B cell (primary cell): Measurements from ENCODE around the gene MPDU1. TPM values are rescaled to one million over a fixed set of nuclear protein-coding genes. Genes with fewer than 3 reads are reported as not detected.

Experiments used
- ATAC-seq: fragments of 200-7000 bp; cut with Tn5 transposase; one replicate; pipeline ENCODE4 v1.10.0; 2021; ENCODE audit warnings: low read depth, mild to moderate bottlenecking, moderate number of reproducible peaks, moderate library complexity
- CTCF ChIA-PET: fragments of 350-600 bp; sonication (Branson Sonifier 250); formaldehyde crosslinking; loops from one replicate; lab custom pipeline; 2021; ENCODE audit warnings: antibody characterized with exemption, inconsistent platforms; lab: Charles Lee
- POLR2A ChIA-PET: fragments of 350-600 bp; sonication (Branson Sonifier 250); formaldehyde crosslinking; loops from one replicate; lab custom pipeline; 2021; ENCODE audit warnings: antibody characterized with exemption; lab: Charles Lee
- DNase-seq: peaks from one replicate; pipeline ENCODE4 v3.0.0; 2013
- H2AFZ ChIP-seq: 2 replicates; pipeline ENCODE4 v1.6.1; 2012; ENCODE audit warnings: mild to moderate bottlenecking, low read depth, low read length; ENCODE audit not compliant: insufficient read depth, poor library complexity, severe bottlenecking
- H3K27ac ChIP-seq, 2 donors: 1 replicate in 1 of 2; 2 replicates in 1 of 2; pipeline ENCODE4 v1.5.1; 2012 to 2013; ENCODE audit warnings: low read length in 2 of 2, mild to moderate bottlenecking in 2 of 2, moderate library complexity in 1 of 2
- H3K27me3 ChIP-seq, 4 experiments: fragments of 200-600 bp in 1 of 4; sonication (generic) in 1 of 4; replicated peaks in 1 of 4; 1 replicate in 2 of 4; 2 replicates in 2 of 4; pipeline versions ENCODE4 v1.6.1 to v1.7.0; 2013 to 2016; ENCODE audit warnings: low read length in 3 of 4, mild to moderate bottlenecking in 2 of 4, mixed read lengths in 1 of 4, moderate library complexity in 1 of 4; ENCODE audit not compliant: insufficient read depth in 4 of 4, control insufficient read depth in 3 of 4; ENCODE audit errors: control extremely low read depth in 1 of 4
- H3K36me3 ChIP-seq, 2 experiments: replicated peaks in 1 of 2; 1 replicate in 1 of 2; 2 replicates in 1 of 2; pipeline versions ENCODE4 v1.6.1 to v1.7.1; 2013; ENCODE audit warnings: low read length in 1 of 2; ENCODE audit not compliant: insufficient read depth in 2 of 2, control insufficient read depth in 1 of 2; ENCODE audit errors: control extremely low read depth in 1 of 2, extremely low read depth in 1 of 2
- H3K4me1 ChIP-seq, 2 donors: fragments of 200-600 bp in 1 of 2; sonication (generic) in 1 of 2; 1 replicate in 1 of 2; 2 replicates in 1 of 2; pipeline versions ENCODE4 v1.5.1 to v1.6.1; 2013 to 2017; ENCODE audit warnings: low read length in 2 of 2; ENCODE audit not compliant: control insufficient read depth in 2 of 2, insufficient read depth in 2 of 2
- H3K4me2 ChIP-seq: replicated peaks from 2 replicates; pipeline ENCODE3; 2012; ENCODE audit warnings: mild to moderate bottlenecking, low read depth, low read length; ENCODE audit not compliant: poor library complexity, severe bottlenecking
- H3K4me3 ChIP-seq, 5 experiments: fragments of 200-600 bp in 1 of 5; sonication (generic) in 1 of 5; 1 replicate in 3 of 5; 2 replicates in 2 of 5; pipeline versions ENCODE4 v1.5.1 to v1.7.0; 2011 to 2016; ENCODE audit warnings: low read length in 4 of 5, mild to moderate bottlenecking in 4 of 5, low read depth in 2 of 5, control low read depth in 1 of 5, moderate library complexity in 1 of 5; ENCODE audit not compliant: insufficient read depth in 1 of 5; ENCODE audit errors: control extremely low read depth in 1 of 5, extremely low read depth in 1 of 5
- H3K79me2 ChIP-seq: fragments of 200-600 bp; sonication (generic); one replicate; pipeline ENCODE4 v1.6.0; 2016; ENCODE audit warnings: low read length; ENCODE audit not compliant: control insufficient read depth, insufficient read depth
- H3K9ac ChIP-seq: fragments of 200-600 bp; sonication (generic); 2 replicates; pipeline ENCODE4 v1.6.1; 2017; ENCODE audit warnings: mild to moderate bottlenecking, low read length, moderate library complexity
- H3K9me3 ChIP-seq, 3 donors: one replicate each; pipeline versions ENCODE4 v1.6.1 to v1.7.1; 2013; ENCODE audit warnings: low read length in 2 of 3; ENCODE audit not compliant: control insufficient read depth in 2 of 3, insufficient read depth in 1 of 3; ENCODE audit errors: control extremely low read depth in 1 of 3
- H4K20me1 ChIP-seq: 2 replicates; pipeline ENCODE4 v1.6.0; 2012; ENCODE audit warnings: mild to moderate bottlenecking, low read length; ENCODE audit not compliant: insufficient read depth, control insufficient read depth, poor library complexity, severe bottlenecking
- H3K27ac Mint-ChIP-seq: one replicate; pipeline ENCODE4 v1.8.0; 2021; ENCODE audit warnings: mixed read lengths
- H3K27me3 Mint-ChIP-seq: one replicate; pipeline ENCODE4 v1.8.0; 2021; ENCODE audit warnings: mixed read lengths
- H3K4me1 Mint-ChIP-seq: one replicate; pipeline ENCODE4 v1.8.0; 2021; ENCODE audit warnings: mixed read lengths
- H3K4me3 Mint-ChIP-seq: one replicate; pipeline ENCODE4 v1.8.0; 2021; ENCODE audit warnings: mixed read lengths
- H3K9me3 Mint-ChIP-seq: one replicate; pipeline ENCODE4 v1.8.0; 2022; ENCODE audit warnings: mixed read lengths; ENCODE audit not compliant: insufficient read depth
- CTCF ChIP-seq: fragments of 200-600 bp; IDR thresholded peaks from one replicate; pipeline ENCODE4 v1.8.0; 2022; ENCODE audit warnings: antibody characterized with exemption, mild to moderate bottlenecking
- EZH2 ChIP-seq: IDR thresholded peaks from 2 replicates; pipeline ENCODE4 v1.6.1; 2012; ENCODE audit warnings: borderline replicate concordance, low read depth, mild to moderate bottlenecking, moderate library complexity, low read length; ENCODE audit not compliant: insufficient read depth, poor library complexity, severe bottlenecking
- WGBS: methylation state at CpG from one replicate; pipeline ENCODE4 v1.1.5; 2013; ENCODE audit warnings: missing lambda C conversion rate; ENCODE audit not compliant: insufficient coverage; 5-methylcytosine and 5-hydroxymethylcytosine counted together
- intact Hi-C: fragments of 100-400 bp; cut with micrococcal nuclease; formaldehyde crosslinking; loops from one replicate; pipeline ENCODE4 v1.10.0; 2022
- polyA plus RNA-seq: library from polyadenylated mRNA; depleted of rRNA; stranded (reverse); fragments of >200 nt; gene quantifications from 2 replicates; pipeline ENCODE4 v1.2.3, GENCODE V29; 2012
- total RNA-seq, 2 donors: library from RNA; stranded (reverse); fragments of 120-200 nt in 1 of 2; gene quantifications; 1 replicate in 1 of 2; 2 replicates in 1 of 2; pipeline versions ENCODE4 v1.2.3 to v1.2.4, GENCODE V29; 2013 to 2022

The MPDU1 gene
- total and polyA plus RNA-seq, 2 donors (not counting 1 experiment from before 2014, with no cell fraction given) = 31.7 to 51.5 TPM

DNA sequence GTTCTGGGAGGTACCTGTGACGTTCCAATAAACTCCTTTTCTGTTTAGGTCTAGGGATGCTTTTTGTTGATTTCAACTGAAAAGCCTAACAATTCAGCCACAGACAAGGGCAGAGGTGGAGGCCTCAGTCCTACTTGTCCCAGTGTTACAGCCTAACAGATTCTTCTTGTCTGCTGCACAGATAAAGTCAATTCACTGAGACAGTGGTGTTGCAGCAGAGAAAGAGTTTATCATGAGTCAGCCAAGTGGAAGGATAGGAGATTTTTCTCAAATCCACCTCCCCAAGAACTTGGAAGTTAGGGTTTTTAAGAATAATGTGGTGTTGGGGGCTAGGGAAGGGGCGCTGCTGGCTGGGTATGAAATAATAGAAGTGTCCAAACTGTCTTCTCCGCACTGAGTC lies 45.6 kb upstream of the MPDU1 start:
- no peaks in the 10 kb centered on the region for H3K27me3 Mint-ChIP-seq
- TF ChIP-seq CTCF = no peak
- no peak for TF ChIP-seq EZH2
- WGBS = 100% methylated on average over 1 of the region's 3 CpGs

GRCh38 chr17:7538891-7539545 lies 44.6 kb upstream of the MPDU1 start:
- Mint-ChIP-seq H3K9me3 (no peaks in the 10 kb centered on the region), H3K27me3 (no peaks in the 10 kb centered on the region), H3K4me1 (no peaks in the 10 kb centered on the region), H3K27ac (no peak overlapping the region), H3K4me3 (no peak overlapping the region)
- POLR2A ChIA-PET = no interaction called here
- no peak overlapping the region for H3K4me2 ChIP-seq
- intact Hi-C loops = no loop called here
- no peaks in the 10 kb centered on the region for H3K79me2 ChIP-seq
- H4K20me1 ChIP-seq = no peaks in the 10 kb centered on the region
- DNase-seq (no peak), ATAC-seq (no peak)
- CTCF ChIA-PET = interaction anchor here (1.3 to 1.5 kb wide), 2 partner anchors 17 to 22 kb away, joined by 4 to 5 read pairs; no protein-coding TSS in a partner anchor
- peaks cover 0 to 15% (median 6%) of the 10 kb centered on the region in 3 donors for H3K9me3 ChIP-seq
- no peak overlapping the region for H3K27ac ChIP-seq
- TF ChIP-seq CTCF = no peak
- TF ChIP-seq EZH2 = no peak
- no peaks in the 10 kb centered on the region for H3K4me1 ChIP-seq
- H3K4me3 ChIP-seq = no peak overlapping the region
- H2AFZ ChIP-seq = no peak overlapping the region
- no peak overlapping the region for H3K9ac ChIP-seq
- no peaks in the 10 kb centered on the region for H3K27me3 ChIP-seq
- 86% methylated on average over 9 of the region's 11 CpGs for WGBS
- no peaks in the 10 kb centered on the region for H3K36me3 ChIP-seq

More for the DNA sequence above, 45.6 kb upstream of the MPDU1 start:
- Histone ChIP-seq H3K9me3 (peaks cover 0 to 15% (median 6%) of the 10 kb centered on the region in 3 donors), H3K4me3 (no peak overlapping the region), H4K20me1 (no peaks in the 10 kb centered on the region), H3K9ac (no peak overlapping the region), H3K27ac (no peak overlapping the region), H3K4me1 (no peaks in the 10 kb centered on the region), H3K79me2 (no peaks in the 10 kb centered on the region), H3K27me3 (no peaks in the 10 kb centered on the region), H3K4me2 (no peak overlapping the region), H3K36me3 (no peaks in the 10 kb centered on the region), H2AFZ (no peak overlapping the region)
- Mint-ChIP-seq H3K4me3 (no peak overlapping the region), H3K4me1 (no peaks in the 10 kb centered on the region), H3K27ac (no peak overlapping the region), H3K9me3 (no peaks in the 10 kb centered on the region)
- ChIA-PET POLR2A (no interaction called here), CTCF (interaction anchor here (0.9 to 1.5 kb wide), 3 partner anchors 15 to 23 kb away, joined by 3 to 4 read pairs (median 3); no protein-coding TSS in a partner anchor)
- intact Hi-C loops = no loop called here
- ATAC-seq (no peak), DNase-seq (no peak)
